HG03196 (cell line): ENCODE measurements around the gene GALNT15.

Source experiments
- ATAC-seq: cut with Tn5 transposase; IDR thresholded peaks from one replicate; pipeline ENCODE4 v1.9.1; 2021; ENCODE audit not compliant: unreplicated experiment

GALNT15 gene

GRCh38 chr3:16222547-16222946 lies 48.1 kb downstream of the GALNT15 start:
- no peak for ATAC-seq

GRCh38 chr3:16224325-16224724 lies 49.8 kb downstream of the GALNT15 start:
- ATAC-seq, result no peak

GRCh38 chr3:16227566-16227965 lies 53.1 kb downstream of the GALNT15 start:
- ATAC-seq, result no peak

GRCh38 chr3:16229681-16230080 lies 55.2 kb downstream of the GALNT15 start:
- no peak for ATAC-seq

GRCh38 chr3:16231983-16232382 lies 57.5 kb downstream of the GALNT15 start:
- ATAC-seq, result no peak

GRCh38 chr3:16233806-16234205 lies 59.3 kb downstream of the GALNT15 start:
- ATAC-seq, result no peak

GRCh38 chr3:16234281-16234680 lies 59.8 kb downstream of the GALNT15 start:
- ATAC-seq, result no peak

GRCh38 chr3:16236030-16236639 lies 61.7 kb downstream of the GALNT15 start:
- no peak for ATAC-seq

- ATAC-seq, result no peak
Measured at GRCh38 chr3:16236856-16237393, 62.4 kb downstream of the GALNT15 start.

GRCh38 chr3:16239086-16239770 lies 64.7 kb downstream of the GALNT15 start:
- ATAC-seq, result no peak

- ATAC-seq, result no peak
Measured at GRCh38 chr3:16239780-16240179, 65.3 kb downstream of the GALNT15 start.

GRCh38 chr3:16240229-16241023 lies 65.9 kb downstream of the GALNT15 start:
- ATAC-seq, result no peak

GRCh38 chr3:16241225-16241624 lies 66.7 kb downstream of the GALNT15 start:
- ATAC-seq, result no peak

- ATAC-seq, result no peak
Measured at GRCh38 chr3:16242177-16242576, 67.7 kb downstream of the GALNT15 start.

GRCh38 chr3:16243706-16244490 lies 69.4 kb downstream of the GALNT15 start:
- no peak for ATAC-seq

- ATAC-seq, result no peak
Measured at GRCh38 chr3:16245609-16246008, 71.1 kb downstream of the GALNT15 start.

- ATAC-seq, result peak; percentile 54
Measured at GRCh38 chr3:16247282-16248061, 73.0 kb downstream of the GALNT15 start.

- ATAC-seq, result no peak
Measured at GRCh38 chr3:16248556-16248955, 74.1 kb downstream of the GALNT15 start.

- ATAC-seq, result no peak
Measured at GRCh38 chr3:16249336-16249735, 74.9 kb downstream of the GALNT15 start.

GRCh38 chr3:16249886-16250285 lies 75.4 kb downstream of the GALNT15 start:
- no peak for ATAC-seq
